ENCODE data around the gene CBX3. TPM values are rescaled to one million over a fixed set of nuclear protein-coding genes. Genes with fewer than 3 reads are reported as not detected.
A peak's percentile ranks its signal among the peaks of the same experiment; 100 is the strongest.

Gene CBX3
- total RNA-seq, 1 experiment from 2014 or later: 132 TPM

DNA sequence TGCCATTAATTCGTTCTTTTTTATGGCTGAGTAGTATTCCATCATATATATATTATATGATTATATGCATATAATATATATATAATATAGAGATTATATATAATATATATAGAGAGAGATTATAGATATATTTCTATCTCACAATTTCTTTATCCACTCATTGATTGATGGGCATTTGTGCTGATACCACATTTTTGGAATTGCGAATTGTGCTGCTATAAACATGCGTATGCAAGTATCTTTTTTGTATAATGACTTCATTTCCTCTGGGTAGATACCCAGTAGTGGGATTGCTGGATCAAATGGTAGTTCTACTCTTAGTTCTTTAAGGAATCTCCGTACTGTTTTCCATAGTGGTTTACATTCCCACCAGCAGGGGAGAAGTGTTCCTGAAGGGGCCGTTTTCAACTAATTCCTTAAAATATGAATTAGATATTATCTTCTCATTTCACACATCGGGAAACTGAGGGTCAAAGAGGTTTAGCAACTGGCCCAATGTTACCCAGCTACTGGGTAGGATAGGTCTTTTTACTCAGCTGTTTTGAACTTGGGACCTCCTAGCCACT, 33.0 kb upstream of the CBX3 start:
- Histone ChIP-seq H3F3A (ENCODE audit: low read length, unreplicated experiment) (no peaks in the 10 kb centered on the region), H3K79me2 (ENCODE audit: low read length) (peaks cover 60% of the 10 kb centered on the region), H3K4me2 (ENCODE audit: low read length) (no peak overlapping the region), H3K27ac (ENCODE audit: low read length) (no peak overlapping the region), H3K36me3 (ENCODE audit: low read depth, low read length) (no peaks in the 10 kb centered on the region), H4K20me1 (ENCODE audit: low read length) (peaks cover 2% of the 10 kb centered on the region; the same call in 1 of the 2 replicates), H3K27me3 (ENCODE audit: low read length) (no peaks in the 10 kb centered on the region), H3K4me3 (ENCODE audit: low read length) (no peak overlapping the region), H3K9me3 (ENCODE audit: low read length) (no peaks in the 10 kb centered on the region), H3K9me2 (replicated peaks; ENCODE audit: low read length) (no peaks in the 10 kb centered on the region), H2AFZ (ENCODE audit: low read length) (no peak overlapping the region), H3K9ac (ENCODE audit: low read length) (no peak overlapping the region), H3K4me1 (ENCODE audit: insufficient read depth, low read length) (peaks cover 20% of the 10 kb centered on the region)
- TF ChIP-seq EZH2phosphoT487 (IDR thresholded peaks at IDR 0.05; ENCODE audit: borderline replicate concordance, low read length) (no peak), EZH2 (IDR thresholded peaks at IDR 0.05; ENCODE audit: low read length, unreplicated experiment) (no peak)
- TF ChIP-seq, protein P1, sequence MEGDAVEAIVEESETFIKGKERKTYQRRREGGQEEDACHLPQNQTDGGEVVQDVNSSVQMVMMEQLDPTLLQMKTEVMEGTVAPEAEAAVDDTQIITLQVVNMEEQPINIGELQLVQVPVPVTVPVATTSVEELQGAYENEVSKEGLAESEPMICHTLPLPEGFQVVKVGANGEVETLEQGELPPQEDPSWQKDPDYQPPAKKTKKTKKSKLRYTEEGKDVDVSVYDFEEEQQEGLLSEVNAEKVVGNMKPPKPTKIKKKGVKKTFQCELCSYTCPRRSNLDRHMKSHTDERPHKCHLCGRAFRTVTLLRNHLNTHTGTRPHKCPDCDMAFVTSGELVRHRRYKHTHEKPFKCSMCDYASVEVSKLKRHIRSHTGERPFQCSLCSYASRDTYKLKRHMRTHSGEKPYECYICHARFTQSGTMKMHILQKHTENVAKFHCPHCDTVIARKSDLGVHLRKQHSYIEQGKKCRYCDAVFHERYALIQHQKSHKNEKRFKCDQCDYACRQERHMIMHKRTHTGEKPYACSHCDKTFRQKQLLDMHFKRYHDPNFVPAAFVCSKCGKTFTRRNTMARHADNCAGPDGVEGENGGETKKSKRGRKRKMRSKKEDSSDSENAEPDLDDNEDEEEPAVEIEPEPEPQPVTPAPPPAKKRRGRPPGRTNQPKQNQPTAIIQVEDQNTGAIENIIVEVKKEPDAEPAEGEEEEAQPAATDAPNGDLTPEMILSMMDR (conservative IDR thresholded peaks at IDR 0.05; ENCODE audit: low read depth, low read length): no peak
- ATAC-seq: no peak
- no peak for DNase-seq
- POLR2A ChIA-PET (ENCODE audit: unreplicated experiment): no interaction called here
- CTCF ChIA-PET: no interaction called here
- intact Hi-C loops (cut with micrococcal nuclease): no loop called here
- BruUV-seq (replicated peaks): no TSS peak

DNA sequence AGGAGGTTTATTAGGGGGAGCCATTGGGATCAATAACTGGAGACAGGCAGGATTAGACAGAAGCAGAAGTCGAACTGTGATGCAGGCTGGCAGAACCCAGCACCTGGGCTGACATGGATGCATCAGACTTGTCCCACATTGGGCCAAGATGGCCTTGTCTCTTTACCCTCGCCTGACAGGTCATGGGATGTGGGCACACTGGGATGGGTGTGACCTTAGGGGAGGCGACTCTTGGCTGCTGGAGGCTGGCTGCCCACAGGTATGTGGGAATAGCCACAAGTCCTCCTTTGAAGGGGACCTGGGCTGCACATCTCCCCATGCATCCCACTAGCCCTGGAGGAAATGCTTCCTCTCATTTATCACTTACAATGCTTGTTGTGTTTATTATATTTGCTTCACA, 32.3 kb upstream of the CBX3 start:
- no peaks in the 10 kb centered on the region for H3K9me3 ChIP-seq (ENCODE audit: low read length)
- H3F3A ChIP-seq (ENCODE audit: low read length, unreplicated experiment): no peaks in the 10 kb centered on the region
- DNase-seq (peak; percentile 17), ATAC-seq (no peak)
- H4K20me1 ChIP-seq (ENCODE audit: low read length): peaks cover 2% of the 10 kb centered on the region; the same call in 1 of the 2 replicates
- H2AFZ ChIP-seq (ENCODE audit: low read length): no peak overlapping the region
- ChIA-PET CTCF (no interaction called here), POLR2A (ENCODE audit: unreplicated experiment) (no interaction called here)
- H3K27ac ChIP-seq (ENCODE audit: low read length): no peak overlapping the region
- TF ChIP-seq EZH2 (IDR thresholded peaks at IDR 0.05; ENCODE audit: low read length, unreplicated experiment) (no peak), EZH2phosphoT487 (IDR thresholded peaks at IDR 0.05; ENCODE audit: borderline replicate concordance, low read length) (no peak)
- TF ChIP-seq, protein P1 (conservative IDR thresholded peaks at IDR 0.05; ENCODE audit: low read depth, low read length): no peak
- peaks cover 68% of the 10 kb centered on the region for H3K79me2 ChIP-seq (ENCODE audit: low read length)
- intact Hi-C loops (cut with micrococcal nuclease): no loop called here
- H3K9me2 ChIP-seq (replicated peaks; ENCODE audit: low read length): no peaks in the 10 kb centered on the region
- BruUV-seq (replicated peaks): no TSS peak
- H3K4me1 ChIP-seq (ENCODE audit: insufficient read depth, low read length): peaks cover 20% of the 10 kb centered on the region
- H3K36me3 ChIP-seq (ENCODE audit: low read depth, low read length): no peaks in the 10 kb centered on the region
- no peak overlapping the region for H3K9ac ChIP-seq (ENCODE audit: low read length)
- no peaks in the 10 kb centered on the region for H3K27me3 ChIP-seq (ENCODE audit: low read length)
- H3K4me3 ChIP-seq (ENCODE audit: low read length): no peak overlapping the region
- no peak overlapping the region for H3K4me2 ChIP-seq (ENCODE audit: low read length)

DNA sequence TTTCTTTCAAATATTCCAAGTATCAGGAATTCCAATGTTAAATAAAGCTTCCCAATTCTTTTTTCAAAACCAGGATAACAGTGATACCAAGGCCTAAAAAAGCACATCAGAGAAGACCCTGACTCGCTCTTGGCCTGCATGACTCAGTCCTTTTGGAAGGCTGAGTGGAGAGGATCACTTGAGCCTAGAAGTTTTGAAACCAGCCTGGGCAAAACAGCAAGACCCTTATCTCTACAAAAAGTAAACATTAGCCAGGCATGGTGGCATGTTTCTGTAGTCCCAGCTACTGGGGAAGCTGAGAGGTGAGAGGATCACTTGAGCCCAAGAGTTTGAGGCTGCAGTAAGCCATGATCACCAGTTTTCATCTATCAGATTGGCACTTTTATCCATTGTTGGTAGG, 30.9 kb upstream of the CBX3 start:
- Histone ChIP-seq H3F3A (ENCODE audit: low read length, unreplicated experiment) (no peaks in the 10 kb centered on the region), H2AFZ (ENCODE audit: low read length) (no peak overlapping the region), H3K9me2 (replicated peaks; ENCODE audit: low read length) (no peaks in the 10 kb centered on the region), H4K20me1 (ENCODE audit: low read length) (peaks cover 2% of the 10 kb centered on the region; the same call in 1 of the 2 replicates), H3K79me2 (ENCODE audit: low read length) (peaks cover 71% of the 10 kb centered on the region), H3K4me2 (ENCODE audit: low read length) (no peak overlapping the region), H3K27me3 (ENCODE audit: low read length) (no peaks in the 10 kb centered on the region), H3K4me3 (ENCODE audit: low read length) (no peak overlapping the region), H3K9ac (ENCODE audit: low read length) (no peak overlapping the region), H3K9me3 (ENCODE audit: low read length) (no peaks in the 10 kb centered on the region), H3K4me1 (ENCODE audit: insufficient read depth, low read length) (peaks cover 19% of the 10 kb centered on the region), H3K36me3 (ENCODE audit: low read depth, low read length) (no peaks in the 10 kb centered on the region), H3K27ac (ENCODE audit: low read length) (no peak overlapping the region)
- TF ChIP-seq EZH2 (IDR thresholded peaks at IDR 0.05; ENCODE audit: low read length, unreplicated experiment) (no peak), EZH2phosphoT487 (IDR thresholded peaks at IDR 0.05; ENCODE audit: borderline replicate concordance, low read length) (no peak)
- TF ChIP-seq, protein P1 (conservative IDR thresholded peaks at IDR 0.05; ENCODE audit: low read depth, low read length): no peak
- no TSS peak for BruUV-seq (replicated peaks)
- DNase-seq (no peak), ATAC-seq (no peak)
- ChIA-PET POLR2A (ENCODE audit: unreplicated experiment) (no interaction called here), CTCF (no interaction called here)
- intact Hi-C loops (cut with micrococcal nuclease): no loop called here

Measured in PC-3 (cell line).